H1 (cell line): ENCODE measurements around the gene BCAS1. TPM values are rescaled to one million over a fixed set of nuclear protein-coding genes. Genes with fewer than 3 reads are reported as not detected.

ENCODE experiments used
- CTCF ChIA-PET: fragments of 300-600 bp; sonication (Branson Sonifier 250); formaldehyde crosslinking; loops from one replicate; lab custom pipeline; 2021; ENCODE audit not compliant: partially characterized antibody; lab: Charles Lee
- POLR2A ChIA-PET: fragments of 300-600 bp; sonication (Branson Sonifier 250); formaldehyde crosslinking; loops from one replicate; lab custom pipeline; 2021; ENCODE audit warnings: inconsistent platforms; ENCODE audit not compliant: partially characterized antibody; lab: Charles Lee
- DNase-seq, 2 experiments: peaks; one replicate each; pipeline versions ENCODE4 v3.0.0 to v3.0.0-alpha.2; 2010 to 2022; ENCODE audit warnings: low spot score in 2 of 2, low read depth in 1 of 2, mixed read lengths in 1 of 2
- FAIRE-seq: peaks from 2 replicates; lab custom pipeline; 2011; peaks lifted over from hg19 to GRCh38; lab: Jason Lieb, UNC
- H2AFZ ChIP-seq: 2 replicates; pipeline ENCODE4 v1.8.1; 2012; ENCODE audit warnings: low read length, inconsistent platforms
- H2AK5ac ChIP-seq: 2 replicates; pipeline ENCODE4 v1.6.1; 2013; ENCODE audit warnings: low read depth, low read length
- H2BK120ac ChIP-seq: replicated peaks from 2 replicates; pipeline ENCODE3; 2013; ENCODE audit warnings: low read depth, low read length, inconsistent platforms
- H2BK12ac ChIP-seq: 2 replicates; pipeline ENCODE4 v1.6.1; 2013; ENCODE audit warnings: low read depth, low read length
- H2BK15ac ChIP-seq: 2 replicates; pipeline ENCODE4 v1.6.1; 2013; ENCODE audit warnings: low read length
- H2BK20ac ChIP-seq: 2 replicates; pipeline ENCODE4 v1.6.1; 2013; ENCODE audit warnings: low read length
- H2BK5ac ChIP-seq: 2 replicates; pipeline ENCODE4 v1.6.1; 2013; ENCODE audit warnings: low read depth, low read length
- H3K14ac ChIP-seq: 2 replicates; pipeline ENCODE4 v1.6.1; 2013; ENCODE audit warnings: inconsistent platforms; ENCODE audit not compliant: insufficient read length
- H3K18ac ChIP-seq: 2 replicates; pipeline ENCODE4 v1.6.1; 2013; ENCODE audit warnings: low read length; ENCODE audit errors: extremely low read depth
- H3K23ac ChIP-seq: 2 replicates; pipeline ENCODE4 v1.6.1; 2013; ENCODE audit warnings: inconsistent platforms; ENCODE audit not compliant: insufficient read length
- H3K23me2 ChIP-seq: 2 replicates; pipeline ENCODE4 v1.6.1; 2013; ENCODE audit warnings: low read depth, low read length
- H3K27ac ChIP-seq: 2 replicates; pipeline ENCODE4 v1.6.1; 2011; ENCODE audit warnings: low read depth, low read length, inconsistent platforms
- H3K27me3 ChIP-seq, 4 experiments: replicated peaks in 1 of 4; 1 replicate in 1 of 4; 2 replicates in 3 of 4; pipeline versions ENCODE4 v1.6.1 to v1.8.1; 2011 to 2013; ENCODE audit warnings: low read length in 3 of 4, mild to moderate bottlenecking in 3 of 4, inconsistent platforms in 2 of 4, mixed read lengths in 2 of 4, moderate library complexity in 1 of 4; ENCODE audit not compliant: control insufficient read depth in 3 of 4, insufficient read depth in 3 of 4; ENCODE audit errors: extremely low read depth in 1 of 4
- H3K36me3 ChIP-seq, 4 experiments: 2 replicates each; pipeline versions ENCODE4 v1.6.1 to v1.8.1; 2011 to 2013; ENCODE audit warnings: mild to moderate bottlenecking in 4 of 4, low read length in 3 of 4, moderate library complexity in 2 of 4, control low read depth in 1 of 4, inconsistent platforms in 1 of 4; ENCODE audit not compliant: insufficient read depth in 4 of 4, control insufficient read depth in 2 of 4
- H3K4ac ChIP-seq: replicated peaks from 2 replicates; pipeline ENCODE3; 2013; ENCODE audit warnings: low read length, low read depth, mixed read lengths, inconsistent platforms; ENCODE audit not compliant: insufficient read length
- H3K4me1 ChIP-seq, 4 experiments: replicated peaks in 1 of 4; 1 replicate in 1 of 4; 2 replicates in 3 of 4; pipeline versions ENCODE4 v1.6.1 to v1.8.1; 2011 to 2013; ENCODE audit warnings: low read length in 3 of 4, inconsistent platforms in 2 of 4, mixed read lengths in 1 of 4; ENCODE audit not compliant: insufficient read depth in 4 of 4, control insufficient read depth in 3 of 4
- H3K4me2 ChIP-seq, 2 experiments: 2 replicates each; pipeline versions ENCODE4 v1.6.1 to v1.8.1; 2011 to 2013; ENCODE audit warnings: low read depth in 2 of 2, low read length in 2 of 2, control low read depth in 1 of 2, inconsistent platforms in 1 of 2, mild to moderate bottlenecking in 1 of 2; ENCODE audit not compliant: insufficient read depth in 1 of 2
- H3K4me3 ChIP-seq, 4 experiments: fragments of 200-600, 300-600 bp in 1 of 4; sonication (generic), shearing (Covaris generic), sonication (Bioruptor Twin) in 1 of 4; 2 replicates each; pipeline versions ENCODE4 v1.5.1 to v1.8.1; 2011 to 2016; ENCODE audit warnings: low read length in 4 of 4, low read depth in 3 of 4, control low read depth in 2 of 4, inconsistent platforms in 2 of 4, mild to moderate bottlenecking in 2 of 4, mixed read lengths in 1 of 4, moderate library complexity in 1 of 4; ENCODE audit not compliant: insufficient read depth in 2 of 4; ENCODE audit errors: extremely low read depth in 1 of 4
- H3K56ac ChIP-seq: replicated peaks from 2 replicates; pipeline ENCODE3; 2013; ENCODE audit warnings: low read depth, mild to moderate bottlenecking, mixed read lengths, low read length, inconsistent platforms; ENCODE audit not compliant: insufficient read length
- H3K79me1 ChIP-seq: 2 replicates; pipeline ENCODE4 v1.6.1; 2013; ENCODE audit warnings: low read depth, low read length, control low read depth
- H3K79me2 ChIP-seq, 2 experiments: 2 replicates each; pipeline versions ENCODE4 v1.6.1 to v1.8.1; 2012 to 2013; ENCODE audit warnings: low read length in 2 of 2, mild to moderate bottlenecking in 2 of 2, inconsistent platforms in 1 of 2; ENCODE audit not compliant: insufficient read depth in 2 of 2, control insufficient read depth in 1 of 2
- H3K9ac ChIP-seq, 4 experiments: replicated peaks in 1 of 4; 1 replicate in 1 of 4; 2 replicates in 3 of 4; pipeline versions ENCODE4 v1.6.1 to v1.8.1; 2011 to 2013; ENCODE audit warnings: low read depth in 3 of 4, low read length in 3 of 4, control low read depth in 2 of 4, mild to moderate bottlenecking in 2 of 4, moderate library complexity in 2 of 4, inconsistent platforms in 1 of 4; ENCODE audit errors: extremely low read depth in 1 of 4
- H3K9me3 ChIP-seq, 2 experiments: 2 replicates each; pipeline versions ENCODE4 v1.6.1 to v1.8.1; 2012 to 2013; ENCODE audit warnings: mild to moderate bottlenecking in 2 of 2, moderate library complexity in 2 of 2, control low read depth in 1 of 2, inconsistent platforms in 1 of 2, low read depth in 1 of 2, low read length in 1 of 2, mixed read lengths in 1 of 2; ENCODE audit not compliant: insufficient read depth in 2 of 2
- H4K20me1 ChIP-seq, 2 experiments: replicated peaks in 1 of 2; 2 replicates each; pipeline versions ENCODE3 to v1.8.1; 2011 to 2013; ENCODE audit warnings: inconsistent platforms in 2 of 2, low read length in 2 of 2, mild to moderate bottlenecking in 1 of 2; ENCODE audit not compliant: insufficient read depth in 2 of 2, control insufficient read depth in 1 of 2
- H4K5ac ChIP-seq: 2 replicates; pipeline ENCODE4 v1.6.1; 2013; ENCODE audit warnings: low read length, low read depth, mixed read lengths, inconsistent platforms; ENCODE audit not compliant: insufficient read length
- H4K8ac ChIP-seq: 2 replicates; pipeline ENCODE4 v1.8.0; 2013; ENCODE audit warnings: mild to moderate bottlenecking, moderate library complexity, low read length, inconsistent platforms; ENCODE audit not compliant: insufficient read depth; ENCODE audit errors: extremely low read depth
- H4K91ac ChIP-seq: replicated peaks from 2 replicates; pipeline ENCODE3; 2013; ENCODE audit warnings: low read length, mixed read lengths, inconsistent platforms; ENCODE audit not compliant: insufficient read length
- BCL11A ChIP-seq, 2 experiments: IDR thresholded peaks; one replicate each; pipeline ENCODE4 v1.6.1; 2011; ENCODE audit warnings: low read depth in 2 of 2, low read length in 2 of 2, mild to moderate bottlenecking in 2 of 2
- CEBPB ChIP-seq: IDR thresholded peaks from 2 replicates; pipeline ENCODE4 v1.6.1; 2012; ENCODE audit warnings: low read depth, low read length
- EGR1 ChIP-seq: IDR thresholded peaks from 2 replicates; pipeline ENCODE4 v1.6.1; 2011; ENCODE audit warnings: low read depth, low read length, borderline replicate concordance
- EP300 ChIP-seq, 2 experiments: IDR thresholded peaks; 1 replicate in 1 of 2; 2 replicates in 1 of 2; pipeline ENCODE4 v1.6.1; 2011 to 2012; ENCODE audit warnings: low read depth in 2 of 2, low read length in 2 of 2, mild to moderate bottlenecking in 2 of 2, borderline replicate concordance in 1 of 2, inconsistent platforms in 1 of 2, moderate library complexity in 1 of 2
- JUN ChIP-seq: IDR thresholded peaks from 2 replicates; pipeline ENCODE4 v1.6.1; 2011; ENCODE audit warnings: low read depth, mild to moderate bottlenecking, improper control_type of control experiment, low read length
- KDM1A ChIP-seq: fragments of 200-600, 300-600 bp; sonication (generic); IDR thresholded peaks from 2 replicates; pipeline ENCODE4 v1.7.1; 2016; ENCODE audit warnings: mild to moderate bottlenecking, low read length, borderline replicate concordance
- POLR2AphosphoS5 ChIP-seq: IDR thresholded peaks from 2 replicates; pipeline ENCODE4 v1.6.1; 2011; ENCODE audit warnings: low read depth, low read length
- RAD21 ChIP-seq, 2 experiments: IDR thresholded peaks in 1 of 2; conservative IDR thresholded peaks in 1 of 2; 2 replicates each; pipeline ENCODE4 v1.6.1; 2011; ENCODE audit warnings: low read depth in 2 of 2, low read length in 2 of 2, improper control_type of control experiment in 1 of 2, inconsistent platforms in 1 of 2, mild to moderate bottlenecking in 1 of 2, moderate library complexity in 1 of 2
- RXRA ChIP-seq: IDR thresholded peaks from 2 replicates; pipeline ENCODE4 v1.6.1; 2011; ENCODE audit warnings: low read depth, mild to moderate bottlenecking, low read length, moderate library complexity; ENCODE audit not compliant: insufficient read depth
- SAP30 ChIP-seq: fragments of 300-600 bp; sonication (generic); IDR thresholded peaks from 2 replicates; pipeline ENCODE4 v1.7.1; 2012; ENCODE audit warnings: low read length, moderate library complexity, mild to moderate bottlenecking, inconsistent platforms; ENCODE audit not compliant: insufficient read depth, insufficient replicate concordance
- SRF ChIP-seq: IDR thresholded peaks from 2 replicates; pipeline ENCODE4 v1.6.1; 2011; ENCODE audit warnings: mild to moderate bottlenecking, low read depth, low read length, moderate library complexity
- TEAD4 ChIP-seq: IDR thresholded peaks from 2 replicates; pipeline ENCODE4 v1.6.1; 2012; ENCODE audit warnings: low read depth, low read length, inconsistent platforms, mixed read lengths
- WGBS, 2 experiments: shearing (Covaris generic) in 1 of 2; methylation state at CpG; one replicate each; pipeline versions ENCODE4 v1.1.6 to v1.1.7; 2013 to 2015; ENCODE audit warnings: low lambda C conversion rate in 2 of 2, mixed read lengths in 2 of 2, inconsistent platforms in 1 of 2, low coverage in 1 of 2, missing lambda C conversion rate in 1 of 2; ENCODE audit not compliant: insufficient replicate concordance in 2 of 2, insufficient coverage in 1 of 2, insufficient read length in 1 of 2; ENCODE audit errors: extremely low coverage in 1 of 2, missing lambda C conversion rate in 1 of 2; 5-methylcytosine and 5-hydroxymethylcytosine counted together
- polyA plus RNA-seq, 7 experiments: library from polyadenylated mRNA; depleted of rRNA in 3 of 7; stranded (reverse) in 5 of 7; unstranded in 2 of 7; fragments of >200 nt in 5 of 7; fragments of 200-250 nt in 2 of 7; gene quantifications; 1 replicate in 5 of 7; 2 replicates in 1 of 7; 4 replicates in 1 of 7; pipeline versions ENCODE4 v1.2.1 to v1.2.3, GENCODE V29; 2011 to 2013; ENCODE audit warnings: missing spikeins in 2 of 7, mixed read lengths in 2 of 7
- total RNA-seq: library from RNA; stranded (reverse); fragmentation: NEBNext Ultra II Directional; extraction: Animal tissue kit (Norgen Biotek cat#: 25700); gene quantifications from 2 replicates; pipeline ENCODE4 v1.2.1, GENCODE V29; 2021

Gene BCAS1
- total and polyA plus RNA-seq, 2 of the 8 experiments (the other 6 are each of a cell fraction or from before 2014, with no cell fraction given): 0.06 to 0.19 TPM

DNA sequence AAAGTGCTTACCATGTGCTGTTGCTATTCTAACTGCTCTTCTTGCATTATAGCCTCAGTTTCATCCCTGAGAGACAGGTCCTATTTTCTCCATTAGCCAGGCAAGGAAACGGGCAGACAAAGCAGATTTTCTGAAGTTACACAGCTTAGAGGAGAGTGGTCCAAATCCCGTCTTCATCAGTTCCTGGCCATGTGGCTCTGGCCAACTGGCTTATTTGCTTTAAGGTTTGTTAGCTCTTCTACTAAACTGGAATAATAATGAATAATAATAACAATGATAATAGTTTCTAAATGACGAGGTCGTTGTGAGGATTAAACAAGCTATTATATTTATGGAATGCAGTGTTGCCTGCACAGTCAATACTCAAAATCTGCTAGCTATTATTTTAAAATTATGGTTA is 35.8 kb upstream of the BCAS1 start:
- Histone ChIP-seq H2AK5ac (no peak overlapping the region), H3K79me2 (no peaks in the 10 kb centered on the region), H2BK5ac (no peak overlapping the region), H2BK20ac (no peak overlapping the region), H3K9ac (no peak overlapping the region), H3K9me3 (no peaks in the 10 kb centered on the region), H3K4me3 (no peak overlapping the region), H3K56ac (no peak overlapping the region), H3K4me1 (no peaks in the 10 kb centered on the region), H3K4ac (no peak overlapping the region), H3K18ac (no peak overlapping the region), H4K8ac (no peak overlapping the region), H3K27me3 (peaks cover 0 to 1% (median 0%) of the 10 kb centered on the region in 4 experiments; a peak in 1 of 7 replicates), H3K23me2 (no peaks in the 10 kb centered on the region; the same call in 1 of the 2 replicates), H2BK120ac (no peak overlapping the region), H2BK12ac (no peak overlapping the region), H2AFZ (no peak overlapping the region), H4K20me1 (no peaks in the 10 kb centered on the region), H4K91ac (no peak overlapping the region), H4K5ac (no peak overlapping the region), H3K27ac (no peak overlapping the region), H3K23ac (no peak overlapping the region), H3K36me3 (no peaks in the 10 kb centered on the region), H2BK15ac (no peak overlapping the region), H3K79me1 (no peaks in the 10 kb centered on the region), H3K14ac (no peak overlapping the region), H3K4me2 (no peak overlapping the region)
- 82% methylated on average over 4 of the region's 4 CpGs; no CpG with 5 or more reads in 1 of the 2 experiments for WGBS, 2 experiments
- DNase-seq (no peak), FAIRE-seq (no peak)
- POLR2A ChIA-PET: no interaction called here
- CTCF ChIA-PET: interaction anchor here (0.8 to 19.2 kb wide), 13 partner anchors 10 to 562 kb away, joined by 3 to 591 read pairs (median 3); partner anchors contain the start of gene PFDN4
- TF ChIP-seq KDM1A: no peak
- no peak for TF ChIP-seq RXRA
- TF ChIP-seq SRF: no peak
- TF ChIP-seq POLR2AphosphoS5: no peak
- no peak for TF ChIP-seq JUN
- no peak for TF ChIP-seq EGR1
- no peak for TF ChIP-seq CEBPB
- TF ChIP-seq SAP30: no peak
- TF ChIP-seq RAD21 (IDR thresholded peaks at IDR 0.05 in 1 of 2, conservative IDR thresholded peaks at IDR 0.05 in 1 of 2; ENCODE audit: low read depth in 2 of 2, low read length in 2 of 2): no peak
- TF ChIP-seq BCL11A (IDR thresholded peaks at IDR 0.05; ENCODE audit: low read depth in 2 of 2, low read length in 2 of 2): no peak
- no peak for TF ChIP-seq TEAD4
- no peak for TF ChIP-seq EP300 (IDR thresholded peaks at IDR 0.05; ENCODE audit: borderline replicate concordance in 1 of 2, low read depth in 2 of 2, low read length in 2 of 2)
